ENCODE data around the gene HSD11B2.
A peak's percentile ranks its signal among the peaks of the same experiment; 100 is the strongest.

Gene HSD11B2

GRCh38 chr16:67446968-67447507 is 16.1 kb downstream of the HSD11B2 start:
- DNase-seq (ENCODE audit: low read depth in 1 of 2, low spot score in 1 of 2): no peak
- in situ Hi-C loops (cut with HindIII; ENCODE audit: low pct_unique_long_range_greater_than_20kb, low sequenced_read_pairs): no loop called here
- TF ChIP-seq JUND (IDR thresholded peaks at IDR 0.05; ENCODE audit: low read depth): no peak

- in situ Hi-C loops (cut with HindIII; ENCODE audit: low pct_unique_long_range_greater_than_20kb, low sequenced_read_pairs): no loop called here
- TF ChIP-seq JUND (IDR thresholded peaks at IDR 0.05; ENCODE audit: low read depth): no peak
- peak in 1 of 2 experiments; percentile 69 for DNase-seq (ENCODE audit: low read depth in 1 of 2, low spot score in 1 of 2)
These were observed 16.7 kb downstream of the HSD11B2 start for GRCh38 chr16:67447508-67448076.

DNA sequence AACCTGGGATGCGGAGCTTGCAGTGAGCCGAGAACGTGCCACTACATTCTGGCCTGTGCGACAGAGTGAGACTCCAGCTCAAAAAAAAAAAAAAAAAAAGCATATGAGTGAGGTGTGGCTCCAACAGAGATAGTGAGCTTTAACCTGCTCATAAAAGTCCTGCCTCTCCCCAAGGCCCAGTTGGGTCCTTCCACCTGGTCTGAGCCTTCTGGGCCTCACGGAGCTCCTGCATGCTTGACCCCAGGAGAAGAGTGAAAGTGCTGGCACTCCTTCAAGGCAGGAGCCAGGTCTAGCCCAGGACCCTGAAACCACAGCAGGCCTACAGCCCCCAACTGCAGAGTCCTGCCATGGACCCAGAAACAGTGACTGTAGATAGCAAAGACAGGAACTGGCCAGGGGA is 17.7 kb downstream of the HSD11B2 start:
- no peak for DNase-seq (ENCODE audit: low read depth in 1 of 2, low spot score in 1 of 2)
- TF ChIP-seq JUND (IDR thresholded peaks at IDR 0.05; ENCODE audit: low read depth): no peak
- in situ Hi-C loops (cut with HindIII; ENCODE audit: low pct_unique_long_range_greater_than_20kb, low sequenced_read_pairs): no loop called here

DNA sequence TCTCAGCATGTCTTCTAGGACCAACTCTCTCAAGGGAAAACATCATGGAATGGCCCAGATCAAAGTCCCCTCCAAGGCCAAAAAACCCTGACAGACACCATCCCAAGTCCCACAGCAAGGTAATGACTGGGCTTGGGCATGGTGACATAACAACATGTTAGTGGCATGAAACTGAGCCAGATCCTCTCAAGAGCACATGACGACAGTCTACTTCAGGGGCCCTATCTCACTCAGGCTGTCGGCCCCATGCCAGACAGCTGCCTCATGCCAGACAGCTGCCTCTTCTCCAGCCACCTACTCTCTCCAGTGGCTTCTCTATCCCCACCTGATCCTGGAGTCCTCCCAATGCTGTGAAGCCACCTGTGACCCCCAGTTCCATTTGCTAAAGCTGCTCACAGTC is 18.4 kb downstream of the HSD11B2 start:
- TF ChIP-seq JUND (IDR thresholded peaks at IDR 0.05; ENCODE audit: low read depth): no peak
- in situ Hi-C loops (cut with HindIII; ENCODE audit: low pct_unique_long_range_greater_than_20kb, low sequenced_read_pairs): no loop called here
- no peak for DNase-seq (ENCODE audit: low read depth in 1 of 2, low spot score in 1 of 2)

DNA sequence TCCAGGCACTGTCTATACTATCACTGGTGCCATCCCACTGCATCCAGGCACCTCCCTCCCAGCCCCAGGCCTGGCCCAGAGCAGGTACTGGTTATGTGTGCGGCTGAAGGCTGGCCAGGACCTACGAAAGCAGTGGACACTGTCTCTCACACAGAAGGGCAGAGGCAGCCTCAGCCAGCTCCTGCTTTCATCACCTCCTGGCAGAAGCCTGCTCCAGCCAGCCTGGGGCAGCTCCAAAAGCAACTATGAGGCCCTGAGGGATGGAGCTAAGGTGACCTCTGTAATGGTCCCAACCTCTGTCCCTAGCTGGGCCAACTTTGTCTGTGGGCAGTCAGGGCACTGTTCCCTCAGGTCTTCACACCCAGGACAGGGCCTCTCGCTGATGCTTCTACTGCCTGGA is 18.8 kb downstream of the HSD11B2 start:
- TF ChIP-seq JUND (IDR thresholded peaks at IDR 0.05; ENCODE audit: low read depth): no peak
- no peak for DNase-seq (ENCODE audit: low read depth in 1 of 2, low spot score in 1 of 2)
- in situ Hi-C loops (cut with HindIII; ENCODE audit: low pct_unique_long_range_greater_than_20kb, low sequenced_read_pairs): no loop called here

GRCh38 chr16:67451061-67451703 is 20.3 kb downstream of the HSD11B2 start:
- TF ChIP-seq JUND (IDR thresholded peaks at IDR 0.05; ENCODE audit: low read depth): no peak
- DNase-seq (ENCODE audit: low read depth in 1 of 2, low spot score in 1 of 2): no peak
- in situ Hi-C loops (cut with HindIII; ENCODE audit: low pct_unique_long_range_greater_than_20kb, low sequenced_read_pairs): no loop called here

- no peak for TF ChIP-seq JUND (IDR thresholded peaks at IDR 0.05; ENCODE audit: low read depth)
- in situ Hi-C loops (cut with HindIII; ENCODE audit: low pct_unique_long_range_greater_than_20kb, low sequenced_read_pairs): no loop called here
- peak; percentile 68 to 76 for DNase-seq (ENCODE audit: low read depth in 1 of 2, low spot score in 1 of 2)
These were observed 20.9 kb downstream of the HSD11B2 start for GRCh38 chr16:67451704-67452435.

- in situ Hi-C loops (cut with HindIII; ENCODE audit: low pct_unique_long_range_greater_than_20kb, low sequenced_read_pairs): no loop called here
- DNase-seq (ENCODE audit: low read depth in 1 of 2, low spot score in 1 of 2): no peak
These were observed 23.2 kb downstream of the HSD11B2 start for GRCh38 chr16:67454104-67454503.

DNA sequence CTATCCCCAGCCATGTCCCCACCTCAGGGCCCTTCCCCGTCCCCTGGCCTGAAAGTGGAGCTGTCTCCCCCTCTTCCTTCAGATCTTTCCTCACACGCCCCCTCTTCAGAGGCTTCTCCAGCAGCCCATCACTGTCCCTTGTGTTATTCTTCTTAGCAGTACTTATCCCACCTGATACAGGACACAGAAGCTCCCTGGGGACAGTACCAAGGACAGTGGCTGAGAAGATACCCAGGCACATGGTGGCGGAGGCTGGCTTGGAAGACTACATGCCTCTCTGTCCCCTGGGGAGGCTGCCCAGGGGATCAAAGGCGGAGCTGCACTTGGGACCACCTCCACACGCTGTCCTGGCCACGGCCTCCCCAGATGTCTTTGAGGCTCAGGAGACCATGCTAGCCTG is 23.9 kb downstream of the HSD11B2 start:
- no peak for DNase-seq (ENCODE audit: low read depth in 1 of 2, low spot score in 1 of 2)
- in situ Hi-C loops (cut with HindIII; ENCODE audit: low pct_unique_long_range_greater_than_20kb, low sequenced_read_pairs): no loop called here
- no peak for TF ChIP-seq JUND (IDR thresholded peaks at IDR 0.05; ENCODE audit: low read depth)

More at GRCh38 chr16:67454104-67454503, 23.2 kb downstream of the HSD11B2 start:
- no peak for TF ChIP-seq JUND (IDR thresholded peaks at IDR 0.05; ENCODE audit: low read depth)

DNA sequence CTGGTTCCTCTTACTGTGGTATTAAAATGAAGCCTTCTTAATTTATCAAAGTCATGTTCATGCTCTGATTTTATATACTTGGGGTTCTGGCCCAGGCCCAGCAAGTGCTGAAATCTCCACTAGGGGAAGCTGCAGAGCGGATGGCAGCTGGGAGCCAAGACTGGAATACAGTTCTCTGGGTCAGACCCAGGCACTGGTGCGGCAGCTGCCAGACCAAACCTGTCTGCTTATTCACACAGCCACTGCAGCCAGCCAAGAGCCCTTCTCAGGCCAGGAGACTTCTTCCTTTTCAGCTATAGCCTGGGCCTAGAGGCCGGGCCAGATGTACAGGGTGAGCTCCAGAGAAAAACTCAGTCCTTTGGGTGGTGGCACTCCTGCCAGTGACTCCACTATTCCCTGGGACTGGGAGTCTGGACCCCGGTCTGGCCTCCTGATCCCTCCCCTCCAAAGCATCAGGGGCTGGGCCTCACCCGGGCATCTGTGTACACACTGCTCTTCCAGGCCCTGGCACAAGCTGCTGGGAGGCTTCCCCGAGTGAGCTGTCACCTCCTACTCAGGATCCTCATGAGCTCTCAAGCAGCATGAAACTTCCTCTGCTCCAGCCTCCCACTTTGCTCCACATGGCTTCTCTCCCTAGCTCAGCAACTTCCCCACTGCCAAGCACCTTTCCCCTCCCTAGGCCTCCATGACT is 25.6 kb downstream of the HSD11B2 start:
- in situ Hi-C loops (cut with HindIII; ENCODE audit: low pct_unique_long_range_greater_than_20kb, low sequenced_read_pairs): no loop called here
- peak in 1 of 2 experiments; percentile 56 for DNase-seq (ENCODE audit: low read depth in 1 of 2, low spot score in 1 of 2)
- no peak for TF ChIP-seq JUND (IDR thresholded peaks at IDR 0.05; ENCODE audit: low read depth)

GRCh38 chr16:67457611-67458010 is 26.7 kb downstream of the HSD11B2 start:
- in situ Hi-C loops (cut with HindIII; ENCODE audit: low pct_unique_long_range_greater_than_20kb, low sequenced_read_pairs): no loop called here
- TF ChIP-seq JUND (IDR thresholded peaks at IDR 0.05; ENCODE audit: low read depth): no peak
- no peak for DNase-seq (ENCODE audit: low read depth in 1 of 2, low spot score in 1 of 2)

DNA sequence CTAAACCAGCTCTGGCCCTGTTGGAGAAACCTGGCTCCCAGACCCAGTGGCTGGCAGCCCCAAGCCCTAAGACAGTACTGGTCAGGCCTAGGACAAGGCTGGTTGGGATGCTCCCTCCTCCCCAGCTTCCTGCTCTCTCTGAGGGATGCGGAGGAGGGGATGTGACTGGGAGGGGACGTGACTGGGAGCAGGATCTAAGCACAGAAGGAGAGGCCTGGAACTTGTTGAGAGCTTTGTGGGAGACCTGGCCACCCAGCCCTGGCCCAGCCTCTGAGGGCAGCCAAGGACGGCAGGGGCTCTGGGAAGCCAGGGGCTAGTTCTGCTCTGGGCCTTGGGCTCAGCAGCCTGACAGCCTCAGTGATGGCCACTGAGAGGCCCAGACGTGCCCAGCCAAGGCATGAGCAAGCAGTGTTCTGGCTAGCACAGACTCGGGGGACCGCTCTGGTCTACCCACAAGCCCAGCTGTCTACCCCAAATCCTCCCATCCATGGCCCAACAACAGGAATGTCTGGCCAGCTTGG is 27.3 kb downstream of the HSD11B2 start:
- in situ Hi-C loops (cut with HindIII; ENCODE audit: low pct_unique_long_range_greater_than_20kb, low sequenced_read_pairs): no loop called here
- no peak for TF ChIP-seq JUND (IDR thresholded peaks at IDR 0.05; ENCODE audit: low read depth)
- DNase-seq (ENCODE audit: low read depth in 1 of 2, low spot score in 1 of 2): no peak

Data from T47D (cell line).